ENCODE measurements around the gene UPK3BL2. TPM values are rescaled to one million over a fixed set of nuclear protein-coding genes. Genes with fewer than 3 reads are reported as not detected.
"Not testable (repeated sequence)": the region's sequence is repeated elsewhere in the genome, so short reads cannot be mapped to it uniquely, and the experiment has no call there.

Gene UPK3BL2
- 0.45 TPM for polyA plus RNA-seq (2013, experiment 1 of 2)
- 0.97 TPM for polyA plus RNA-seq (2013, experiment 2 of 2)

- H2BK15ac ChIP-seq (ENCODE audit: low read length); H3K79me1 ChIP-seq (ENCODE audit: low read depth, low read length); H2BK5ac ChIP-seq (ENCODE audit: low read length); H3K36me3 ChIP-seq (replicated peaks in 1 of 2; ENCODE audit: control insufficient read depth in 2 of 2, insufficient read depth in 2 of 2, low read length in 2 of 2); H4K8ac ChIP-seq (ENCODE audit: low read depth, low read length); H3K4ac ChIP-seq (ENCODE audit: low read length); H4K91ac ChIP-seq (ENCODE audit: low read depth, low read length, poor library complexity); H3K18ac ChIP-seq (ENCODE audit: low read length); H3K27me3 ChIP-seq (ENCODE audit: control insufficient read depth in 3 of 3, insufficient read depth in 3 of 3, low read depth in 1 of 3, low read length in 3 of 3); H3K4me2 ChIP-seq (ENCODE audit: insufficient read depth, low read length, poor library complexity, severe bottlenecking); H3K27ac ChIP-seq (replicated peaks; ENCODE audit: low read length); H3K14ac ChIP-seq (ENCODE audit: low read length); H2AK5ac ChIP-seq (ENCODE audit: low read depth, low read length); H3K4me3 ChIP-seq (ENCODE audit: low read length in 2 of 2); H3K23ac ChIP-seq (ENCODE audit: low read depth, low read length, poor library complexity); H3K9me3 ChIP-seq (replicated peaks in 1 of 2; ENCODE audit: control insufficient read depth in 2 of 2, insufficient read depth in 1 of 2, low read depth in 1 of 2, low read length in 2 of 2); H2AFZ ChIP-seq (ENCODE audit: low read length); H3K9ac ChIP-seq (ENCODE audit: low read depth, low read length, poor library complexity); H2BK12ac ChIP-seq (ENCODE audit: low read length); H2BK120ac ChIP-seq (ENCODE audit: low read depth, low read length); DNase-seq (ENCODE audit: low spot score); H3K4me1 ChIP-seq (ENCODE audit: control insufficient read depth in 2 of 2, insufficient read depth in 1 of 2, low read depth in 1 of 2, low read length in 2 of 2): not testable (repeated sequence)
- no CpG with 5 or more reads among the region's 8 CpGs for WGBS, 2 donors (ENCODE audit: extremely low coverage in 2 of 2, insufficient read length in 2 of 2, insufficient replicate concordance in 1 of 2)
Measured at GRCh38 chr7:102543596-102543995, at the start of gene UPK3BL2. TSS of gene UPK3BL2 (minus strand) at chr7:102543696. CDS start at chr7:102543636, 60 bp downstream.

- not testable (repeated sequence) for H3K27ac ChIP-seq (replicated peaks; ENCODE audit: low read length); H3K23ac ChIP-seq (ENCODE audit: low read depth, low read length, poor library complexity); H3K79me1 ChIP-seq (ENCODE audit: low read depth, low read length); H3K4me2 ChIP-seq (ENCODE audit: insufficient read depth, low read length, poor library complexity, severe bottlenecking); H3K4me3 ChIP-seq (ENCODE audit: low read length in 2 of 2); H3K9ac ChIP-seq (ENCODE audit: low read depth, low read length, poor library complexity); H3K18ac ChIP-seq (ENCODE audit: low read length); H3K36me3 ChIP-seq (replicated peaks in 1 of 2; ENCODE audit: control insufficient read depth in 2 of 2, insufficient read depth in 2 of 2, low read length in 2 of 2); H2BK12ac ChIP-seq (ENCODE audit: low read length); H2AFZ ChIP-seq (ENCODE audit: low read length); H3K27me3 ChIP-seq (ENCODE audit: control insufficient read depth in 3 of 3, insufficient read depth in 3 of 3, low read depth in 1 of 3, low read length in 3 of 3); H2BK120ac ChIP-seq (ENCODE audit: low read depth, low read length); H4K91ac ChIP-seq (ENCODE audit: low read depth, low read length, poor library complexity); H4K8ac ChIP-seq (ENCODE audit: low read depth, low read length); H2AK5ac ChIP-seq (ENCODE audit: low read depth, low read length); H2BK15ac ChIP-seq (ENCODE audit: low read length); H3K9me3 ChIP-seq (replicated peaks in 1 of 2; ENCODE audit: control insufficient read depth in 2 of 2, insufficient read depth in 1 of 2, low read depth in 1 of 2, low read length in 2 of 2); H3K4me1 ChIP-seq (ENCODE audit: control insufficient read depth in 2 of 2, insufficient read depth in 1 of 2, low read depth in 1 of 2, low read length in 2 of 2); H2BK5ac ChIP-seq (ENCODE audit: low read length); H3K4ac ChIP-seq (ENCODE audit: low read length); H3K14ac ChIP-seq (ENCODE audit: low read length); DNase-seq (ENCODE audit: low spot score)
- no CpG with 5 or more reads among the region's 26 CpGs for WGBS, 2 donors (ENCODE audit: extremely low coverage in 2 of 2, insufficient read length in 2 of 2, insufficient replicate concordance in 1 of 2)
Measured at GRCh38 chr7:102592477-102593019, 49.1 kb upstream of the UPK3BL2 start.

- H3K36me3 ChIP-seq (replicated peaks in 1 of 2; ENCODE audit: control insufficient read depth in 2 of 2, insufficient read depth in 2 of 2, low read length in 2 of 2); DNase-seq (ENCODE audit: low spot score); H3K23ac ChIP-seq (ENCODE audit: low read depth, low read length, poor library complexity); H3K9ac ChIP-seq (ENCODE audit: low read depth, low read length, poor library complexity); H3K18ac ChIP-seq (ENCODE audit: low read length); H4K91ac ChIP-seq (ENCODE audit: low read depth, low read length, poor library complexity); H2BK5ac ChIP-seq (ENCODE audit: low read length); H3K4ac ChIP-seq (ENCODE audit: low read length); H2BK15ac ChIP-seq (ENCODE audit: low read length); H3K27me3 ChIP-seq (ENCODE audit: control insufficient read depth in 3 of 3, insufficient read depth in 3 of 3, low read depth in 1 of 3, low read length in 3 of 3); H3K14ac ChIP-seq (ENCODE audit: low read length); H3K4me2 ChIP-seq (ENCODE audit: insufficient read depth, low read length, poor library complexity, severe bottlenecking); H4K8ac ChIP-seq (ENCODE audit: low read depth, low read length); H2AFZ ChIP-seq (ENCODE audit: low read length); H3K4me3 ChIP-seq (ENCODE audit: low read length in 2 of 2); H3K9me3 ChIP-seq (replicated peaks in 1 of 2; ENCODE audit: control insufficient read depth in 2 of 2, insufficient read depth in 1 of 2, low read depth in 1 of 2, low read length in 2 of 2); H2AK5ac ChIP-seq (ENCODE audit: low read depth, low read length); H2BK12ac ChIP-seq (ENCODE audit: low read length); H3K79me1 ChIP-seq (ENCODE audit: low read depth, low read length); H3K4me1 ChIP-seq (ENCODE audit: control insufficient read depth in 2 of 2, insufficient read depth in 1 of 2, low read depth in 1 of 2, low read length in 2 of 2); H3K27ac ChIP-seq (replicated peaks; ENCODE audit: low read length); H2BK120ac ChIP-seq (ENCODE audit: low read depth, low read length): not testable (repeated sequence)
- whole genome bisulfite sequencing, 2 donors (ENCODE audit: extremely low coverage in 2 of 2, insufficient read length in 2 of 2, insufficient replicate concordance in 1 of 2): no CpG with 5 or more reads among the region's 9 CpGs
Measured at GRCh38 chr7:102589857-102590256, 46.4 kb upstream of the UPK3BL2 start.

GRCh38 chr7:102583495-102583894 lies 40.0 kb upstream of the UPK3BL2 start:
- H3K9me3 ChIP-seq (replicated peaks in 1 of 2; ENCODE audit: control insufficient read depth in 2 of 2, insufficient read depth in 1 of 2, low read depth in 1 of 2, low read length in 2 of 2); DNase-seq (ENCODE audit: low spot score): not testable (repeated sequence)

More at GRCh38 chr7:102583495-102583894, 40.0 kb upstream of the UPK3BL2 start:
- H3K79me1 ChIP-seq (ENCODE audit: low read depth, low read length); H2AFZ ChIP-seq (ENCODE audit: low read length); H3K4me2 ChIP-seq (ENCODE audit: insufficient read depth, low read length, poor library complexity, severe bottlenecking); H2AK5ac ChIP-seq (ENCODE audit: low read depth, low read length); H4K8ac ChIP-seq (ENCODE audit: low read depth, low read length); H2BK120ac ChIP-seq (ENCODE audit: low read depth, low read length); H2BK12ac ChIP-seq (ENCODE audit: low read length); H2BK15ac ChIP-seq (ENCODE audit: low read length); H3K36me3 ChIP-seq (replicated peaks in 1 of 2; ENCODE audit: control insufficient read depth in 2 of 2, insufficient read depth in 2 of 2, low read length in 2 of 2); H3K4me3 ChIP-seq (ENCODE audit: low read length in 2 of 2); H3K9ac ChIP-seq (ENCODE audit: low read depth, low read length, poor library complexity); H4K91ac ChIP-seq (ENCODE audit: low read depth, low read length, poor library complexity); H3K4me1 ChIP-seq (ENCODE audit: control insufficient read depth in 2 of 2, insufficient read depth in 1 of 2, low read depth in 1 of 2, low read length in 2 of 2); H3K18ac ChIP-seq (ENCODE audit: low read length); H2BK5ac ChIP-seq (ENCODE audit: low read length); H3K27ac ChIP-seq (replicated peaks; ENCODE audit: low read length); H3K14ac ChIP-seq (ENCODE audit: low read length); H3K27me3 ChIP-seq (ENCODE audit: control insufficient read depth in 3 of 3, insufficient read depth in 3 of 3, low read depth in 1 of 3, low read length in 3 of 3); H3K4ac ChIP-seq (ENCODE audit: low read length); H3K23ac ChIP-seq (ENCODE audit: low read depth, low read length, poor library complexity): not testable (repeated sequence)
- no CpG with 5 or more reads among the region's 5 CpGs for WGBS, 2 donors (ENCODE audit: extremely low coverage in 2 of 2, insufficient read length in 2 of 2, insufficient replicate concordance in 1 of 2)

Data from neuronal stem cell (in vitro differentiated cells).